K562 (cell line): ENCODE measurements around the gene RBM26. TPM values are rescaled to one million over a fixed set of nuclear protein-coding genes. Genes with fewer than 3 reads are reported as not detected.

ENCODE experiments used
- CTCF ChIP-seq, 3 experiments: IDR thresholded peaks in 2 of 3; conservative IDR thresholded peaks in 1 of 3; 2 replicates each; pipeline ENCODE4 v1.5.1; 2011 to 2012; ENCODE audit warnings: low read length in 3 of 3, mild to moderate bottlenecking in 3 of 3, control low read depth in 2 of 3, improper control_type of control experiment in 1 of 3, inconsistent platforms in 1 of 3, low read depth in 1 of 3, mixed read lengths in 1 of 3, moderate library complexity in 1 of 3; ENCODE audit not compliant: insufficient read depth in 2 of 3
- KAT2B ChIP-seq: IDR thresholded peaks from one replicate; pipeline ENCODE4 v1.6.1; 2012; ENCODE audit warnings: low read depth, mild to moderate bottlenecking, control low read depth, inconsistent platforms, low read length, moderate library complexity
- ZNF175 ChIP-seq: fragments of 200-800 bp; sonication (Bioruptor generic); IDR thresholded peaks from 2 replicates; pipeline ENCODE4 v1.6.1; 2016; ENCODE audit warnings: low read depth, mild to moderate bottlenecking, missing genetic modification characterization, missing compliant biosample characterization
- ZNF212 ChIP-seq: fragments of 450-650 bp; formaldehyde crosslinking; IDR thresholded peaks from 2 replicates; pipeline ENCODE4 v1.4.0; 2020; ENCODE audit warnings: mild to moderate bottlenecking
- polyA plus RNA-seq, 8 experiments: library from polyadenylated mRNA; depleted of rRNA in 4 of 8; stranded (reverse) in 5 of 8; unstranded in 3 of 8; fragments of >200 nt; fragmentation: Nextera tagmentation in 2 of 8; fragmentation: Illumina TruSeq in 1 of 8; extraction: Ambion mirVana in 2 of 8; extraction: Trizol in 1 of 8; gene quantifications; 2 replicates each; pipeline versions ENCODE4 v1.2.1 to v1.2.3, GENCODE V29; 2011 to 2014; ENCODE audit warnings: inconsistent platforms in 1 of 8, missing spikeins in 1 of 8
- total RNA-seq, 7 experiments: library from RNA; depleted of rRNA in 6 of 7; stranded (reverse); fragments of >200 nt in 6 of 7; fragmentation: Illumina TruSeq in 2 of 7; extraction: Trizol in 2 of 7; gene quantifications; 2 replicates each; pipeline versions ENCODE4 v1.2.1 to v1.2.3, GENCODE V29; 2011 to 2021; ENCODE audit warnings: low replicate concordance in 1 of 7
- TF ChIP-seq, protein P1 (sequence below): fragments of 450-650 bp; IDR thresholded peaks from 2 replicates; pipeline ENCODE4 v1.6.1; 2016; ENCODE audit warnings: mild to moderate bottlenecking, moderate library complexity
- TF ChIP-seq, protein P2 (sequence below): fragments of 450-650 bp; IDR thresholded peaks from 2 replicates; pipeline ENCODE4 v1.6.1; 2016; ENCODE audit warnings: borderline replicate concordance
- TF ChIP-seq, protein P3 (sequence below): sonication (generic); formaldehyde crosslinking; IDR thresholded peaks from 2 replicates; pipeline ENCODE4 v1.8.1; 2023; ENCODE audit warnings: mild to moderate bottlenecking, missing genetic modification reagents

RBM26 gene
- total and polyA plus RNA-seq, 9 of the 15 experiments (the other 6 are each of a cell fraction or from before 2014, with no cell fraction given): 10.0 to 42.4 (median 26.4) TPM

GRCh38 chr13:79406597-79406908, 498 bp upstream of the RBM26 start (continued):
- TF ChIP-seq, protein P1, sequence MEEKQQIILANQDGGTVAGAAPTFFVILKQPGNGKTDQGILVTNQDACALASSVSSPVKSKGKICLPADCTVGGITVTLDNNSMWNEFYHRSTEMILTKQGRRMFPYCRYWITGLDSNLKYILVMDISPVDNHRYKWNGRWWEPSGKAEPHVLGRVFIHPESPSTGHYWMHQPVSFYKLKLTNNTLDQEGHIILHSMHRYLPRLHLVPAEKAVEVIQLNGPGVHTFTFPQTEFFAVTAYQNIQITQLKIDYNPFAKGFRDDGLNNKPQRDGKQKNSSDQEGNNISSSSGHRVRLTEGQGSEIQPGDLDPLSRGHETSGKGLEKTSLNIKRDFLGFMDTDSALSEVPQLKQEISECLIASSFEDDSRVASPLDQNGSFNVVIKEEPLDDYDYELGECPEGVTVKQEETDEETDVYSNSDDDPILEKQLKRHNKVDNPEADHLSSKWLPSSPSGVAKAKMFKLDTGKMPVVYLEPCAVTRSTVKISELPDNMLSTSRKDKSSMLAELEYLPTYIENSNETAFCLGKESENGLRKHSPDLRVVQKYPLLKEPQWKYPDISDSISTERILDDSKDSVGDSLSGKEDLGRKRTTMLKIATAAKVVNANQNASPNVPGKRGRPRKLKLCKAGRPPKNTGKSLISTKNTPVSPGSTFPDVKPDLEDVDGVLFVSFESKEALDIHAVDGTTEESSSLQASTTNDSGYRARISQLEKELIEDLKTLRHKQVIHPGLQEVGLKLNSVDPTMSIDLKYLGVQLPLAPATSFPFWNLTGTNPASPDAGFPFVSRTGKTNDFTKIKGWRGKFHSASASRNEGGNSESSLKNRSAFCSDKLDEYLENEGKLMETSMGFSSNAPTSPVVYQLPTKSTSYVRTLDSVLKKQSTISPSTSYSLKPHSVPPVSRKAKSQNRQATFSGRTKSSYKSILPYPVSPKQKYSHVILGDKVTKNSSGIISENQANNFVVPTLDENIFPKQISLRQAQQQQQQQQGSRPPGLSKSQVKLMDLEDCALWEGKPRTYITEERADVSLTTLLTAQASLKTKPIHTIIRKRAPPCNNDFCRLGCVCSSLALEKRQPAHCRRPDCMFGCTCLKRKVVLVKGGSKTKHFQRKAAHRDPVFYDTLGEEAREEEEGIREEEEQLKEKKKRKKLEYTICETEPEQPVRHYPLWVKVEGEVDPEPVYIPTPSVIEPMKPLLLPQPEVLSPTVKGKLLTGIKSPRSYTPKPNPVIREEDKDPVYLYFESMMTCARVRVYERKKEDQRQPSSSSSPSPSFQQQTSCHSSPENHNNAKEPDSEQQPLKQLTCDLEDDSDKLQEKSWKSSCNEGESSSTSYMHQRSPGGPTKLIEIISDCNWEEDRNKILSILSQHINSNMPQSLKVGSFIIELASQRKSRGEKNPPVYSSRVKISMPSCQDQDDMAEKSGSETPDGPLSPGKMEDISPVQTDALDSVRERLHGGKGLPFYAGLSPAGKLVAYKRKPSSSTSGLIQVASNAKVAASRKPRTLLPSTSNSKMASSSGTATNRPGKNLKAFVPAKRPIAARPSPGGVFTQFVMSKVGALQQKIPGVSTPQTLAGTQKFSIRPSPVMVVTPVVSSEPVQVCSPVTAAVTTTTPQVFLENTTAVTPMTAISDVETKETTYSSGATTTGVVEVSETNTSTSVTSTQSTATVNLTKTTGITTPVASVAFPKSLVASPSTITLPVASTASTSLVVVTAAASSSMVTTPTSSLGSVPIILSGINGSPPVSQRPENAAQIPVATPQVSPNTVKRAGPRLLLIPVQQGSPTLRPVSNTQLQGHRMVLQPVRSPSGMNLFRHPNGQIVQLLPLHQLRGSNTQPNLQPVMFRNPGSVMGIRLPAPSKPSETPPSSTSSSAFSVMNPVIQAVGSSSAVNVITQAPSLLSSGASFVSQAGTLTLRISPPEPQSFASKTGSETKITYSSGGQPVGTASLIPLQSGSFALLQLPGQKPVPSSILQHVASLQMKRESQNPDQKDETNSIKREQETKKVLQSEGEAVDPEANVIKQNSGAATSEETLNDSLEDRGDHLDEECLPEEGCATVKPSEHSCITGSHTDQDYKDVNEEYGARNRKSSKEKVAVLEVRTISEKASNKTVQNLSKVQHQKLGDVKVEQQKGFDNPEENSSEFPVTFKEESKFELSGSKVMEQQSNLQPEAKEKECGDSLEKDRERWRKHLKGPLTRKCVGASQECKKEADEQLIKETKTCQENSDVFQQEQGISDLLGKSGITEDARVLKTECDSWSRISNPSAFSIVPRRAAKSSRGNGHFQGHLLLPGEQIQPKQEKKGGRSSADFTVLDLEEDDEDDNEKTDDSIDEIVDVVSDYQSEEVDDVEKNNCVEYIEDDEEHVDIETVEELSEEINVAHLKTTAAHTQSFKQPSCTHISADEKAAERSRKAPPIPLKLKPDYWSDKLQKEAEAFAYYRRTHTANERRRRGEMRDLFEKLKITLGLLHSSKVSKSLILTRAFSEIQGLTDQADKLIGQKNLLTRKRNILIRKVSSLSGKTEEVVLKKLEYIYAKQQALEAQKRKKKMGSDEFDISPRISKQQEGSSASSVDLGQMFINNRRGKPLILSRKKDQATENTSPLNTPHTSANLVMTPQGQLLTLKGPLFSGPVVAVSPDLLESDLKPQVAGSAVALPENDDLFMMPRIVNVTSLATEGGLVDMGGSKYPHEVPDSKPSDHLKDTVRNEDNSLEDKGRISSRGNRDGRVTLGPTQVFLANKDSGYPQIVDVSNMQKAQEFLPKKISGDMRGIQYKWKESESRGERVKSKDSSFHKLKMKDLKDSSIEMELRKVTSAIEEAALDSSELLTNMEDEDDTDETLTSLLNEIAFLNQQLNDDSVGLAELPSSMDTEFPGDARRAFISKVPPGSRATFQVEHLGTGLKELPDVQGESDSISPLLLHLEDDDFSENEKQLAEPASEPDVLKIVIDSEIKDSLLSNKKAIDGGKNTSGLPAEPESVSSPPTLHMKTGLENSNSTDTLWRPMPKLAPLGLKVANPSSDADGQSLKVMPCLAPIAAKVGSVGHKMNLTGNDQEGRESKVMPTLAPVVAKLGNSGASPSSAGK: peak; percentile 28; the same call in 1 of the 2 replicates
- no peak for TF ChIP-seq KAT2B
- TF ChIP-seq, protein P2, sequence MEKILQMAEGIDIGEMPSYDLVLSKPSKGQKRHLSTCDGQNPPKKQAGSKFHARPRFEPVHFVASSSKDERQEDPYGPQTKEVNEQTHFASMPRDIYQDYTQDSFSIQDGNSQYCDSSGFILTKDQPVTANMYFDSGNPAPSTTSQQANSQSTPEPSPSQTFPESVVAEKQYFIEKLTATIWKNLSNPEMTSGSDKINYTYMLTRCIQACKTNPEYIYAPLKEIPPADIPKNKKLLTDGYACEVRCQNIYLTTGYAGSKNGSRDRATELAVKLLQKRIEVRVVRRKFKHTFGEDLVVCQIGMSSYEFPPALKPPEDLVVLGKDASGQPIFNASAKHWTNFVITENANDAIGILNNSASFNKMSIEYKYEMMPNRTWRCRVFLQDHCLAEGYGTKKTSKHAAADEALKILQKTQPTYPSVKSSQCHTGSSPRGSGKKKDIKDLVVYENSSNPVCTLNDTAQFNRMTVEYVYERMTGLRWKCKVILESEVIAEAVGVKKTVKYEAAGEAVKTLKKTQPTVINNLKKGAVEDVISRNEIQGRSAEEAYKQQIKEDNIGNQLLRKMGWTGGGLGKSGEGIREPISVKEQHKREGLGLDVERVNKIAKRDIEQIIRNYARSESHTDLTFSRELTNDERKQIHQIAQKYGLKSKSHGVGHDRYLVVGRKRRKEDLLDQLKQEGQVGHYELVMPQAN: peak; percentile 0; the same call in 1 of the 2 replicates
- TF ChIP-seq, protein P3, sequence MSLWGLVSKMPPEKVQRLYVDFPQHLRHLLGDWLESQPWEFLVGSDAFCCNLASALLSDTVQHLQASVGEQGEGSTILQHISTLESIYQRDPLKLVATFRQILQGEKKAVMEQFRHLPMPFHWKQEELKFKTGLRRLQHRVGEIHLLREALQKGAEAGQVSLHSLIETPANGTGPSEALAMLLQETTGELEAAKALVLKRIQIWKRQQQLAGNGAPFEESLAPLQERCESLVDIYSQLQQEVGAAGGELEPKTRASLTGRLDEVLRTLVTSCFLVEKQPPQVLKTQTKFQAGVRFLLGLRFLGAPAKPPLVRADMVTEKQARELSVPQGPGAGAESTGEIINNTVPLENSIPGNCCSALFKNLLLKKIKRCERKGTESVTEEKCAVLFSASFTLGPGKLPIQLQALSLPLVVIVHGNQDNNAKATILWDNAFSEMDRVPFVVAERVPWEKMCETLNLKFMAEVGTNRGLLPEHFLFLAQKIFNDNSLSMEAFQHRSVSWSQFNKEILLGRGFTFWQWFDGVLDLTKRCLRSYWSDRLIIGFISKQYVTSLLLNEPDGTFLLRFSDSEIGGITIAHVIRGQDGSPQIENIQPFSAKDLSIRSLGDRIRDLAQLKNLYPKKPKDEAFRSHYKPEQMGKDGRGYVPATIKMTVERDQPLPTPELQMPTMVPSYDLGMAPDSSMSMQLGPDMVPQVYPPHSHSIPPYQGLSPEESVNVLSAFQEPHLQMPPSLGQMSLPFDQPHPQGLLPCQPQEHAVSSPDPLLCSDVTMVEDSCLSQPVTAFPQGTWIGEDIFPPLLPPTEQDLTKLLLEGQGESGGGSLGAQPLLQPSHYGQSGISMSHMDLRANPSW: no peak
- no peak for TF ChIP-seq ZNF212 (CRISPR knock-in tag)
- TF ChIP-seq CTCF (IDR thresholded peaks at IDR 0.05 in 2 of 3, conservative IDR thresholded peaks at IDR 0.05 in 1 of 3; ENCODE audit: insufficient read depth in 2 of 3, low read depth in 1 of 3, low read length in 3 of 3): 0 out of 6 replicates have a peak, but pooled peaks of 1 of the 3 experiments have one; percentile 23
- TF ChIP-seq ZNF175 (CRISPR knock-in tag): peak; percentile 38; the same call in 1 of the 2 replicates
